ENCODE measurements around the gene TMEM120A.

The TMEM120A gene

DNA sequence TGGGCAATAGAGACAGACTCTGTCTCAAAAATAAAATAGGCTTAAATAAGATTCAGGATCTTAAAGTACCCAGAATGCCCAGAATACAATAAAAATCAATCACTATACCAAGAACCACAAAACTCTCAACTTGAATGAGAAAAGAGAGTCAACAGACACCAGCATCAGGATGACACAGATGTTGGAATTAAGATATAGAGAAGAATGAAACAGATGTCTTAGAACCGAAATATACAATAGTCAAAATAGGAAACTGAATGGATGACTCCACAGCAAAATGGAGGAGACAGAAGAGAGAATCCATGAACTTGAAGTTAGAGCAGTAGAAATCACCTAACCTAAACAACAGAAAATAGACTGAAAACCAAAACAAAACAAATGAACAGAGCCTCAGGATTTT is 49.9 kb downstream of the TMEM120A start:
- no peak for DNase-seq
- peaks cover 5 to 6% of the 10 kb centered on the region in 2 experiments for H3K4me1 ChIP-seq (ENCODE audit: control insufficient read depth in 1 of 2, insufficient read depth in 2 of 2, low read length in 2 of 2)
- H2AFZ ChIP-seq (ENCODE audit: insufficient read depth, low read length, poor library complexity): no peak overlapping the region
- no peak overlapping the region for H2BK5ac ChIP-seq (ENCODE audit: low read depth, low read length, poor library complexity)
- H3K9ac ChIP-seq (ENCODE audit: low read length): no peak overlapping the region
- peaks cover 2 to 8% of the 10 kb centered on the region in 2 experiments for H3K36me3 ChIP-seq (ENCODE audit: control insufficient read depth in 1 of 2, insufficient read depth in 2 of 2, low read length in 2 of 2)
- no CpG with 5 or more reads among the region's 1 CpG for WGBS (ENCODE audit: extremely low coverage, insufficient coverage, insufficient read length)
- H4K91ac ChIP-seq (ENCODE audit: low read depth, low read length): no peak overlapping the region
- no peak overlapping the region for H4K8ac ChIP-seq (ENCODE audit: low read depth, low read length)
- no peak overlapping the region for H3K18ac ChIP-seq (ENCODE audit: low read length)
- no peak overlapping the region for H3K14ac ChIP-seq (ENCODE audit: low read length)
- no peaks in the 10 kb centered on the region for H3K27me3 ChIP-seq (ENCODE audit: insufficient read depth, low read length)
- H2BK120ac ChIP-seq (ENCODE audit: insufficient read depth, low read length, poor library complexity): no peak overlapping the region
- no peak overlapping the region for H3K23ac ChIP-seq (ENCODE audit: low read length)
- H3K4me3 ChIP-seq (ENCODE audit: low read depth, low read length): no peak overlapping the region
- no peak overlapping the region for H3K27ac ChIP-seq (ENCODE audit: low read depth, low read length)
- H3K4ac ChIP-seq (ENCODE audit: low read depth, low read length): no peak overlapping the region
- H3K79me1 ChIP-seq (ENCODE audit: low read length): peaks cover 2% of the 10 kb centered on the region
- no peak overlapping the region for H2AK5ac ChIP-seq (ENCODE audit: low read length)
- peaks cover 2% of the 10 kb centered on the region for H3K9me3 ChIP-seq (ENCODE audit: insufficient read depth, low read depth, low read length)
- no peak overlapping the region for H3K4me2 ChIP-seq (ENCODE audit: low read length)
- no peak overlapping the region for H4K12ac ChIP-seq (ENCODE audit: low read depth, low read length)
- no peak overlapping the region for H2BK12ac ChIP-seq (ENCODE audit: low read length)
- H3K79me2 ChIP-seq (ENCODE audit: control insufficient read depth, insufficient read depth, low read length, poor library complexity): no peaks in the 10 kb centered on the region

DNA sequence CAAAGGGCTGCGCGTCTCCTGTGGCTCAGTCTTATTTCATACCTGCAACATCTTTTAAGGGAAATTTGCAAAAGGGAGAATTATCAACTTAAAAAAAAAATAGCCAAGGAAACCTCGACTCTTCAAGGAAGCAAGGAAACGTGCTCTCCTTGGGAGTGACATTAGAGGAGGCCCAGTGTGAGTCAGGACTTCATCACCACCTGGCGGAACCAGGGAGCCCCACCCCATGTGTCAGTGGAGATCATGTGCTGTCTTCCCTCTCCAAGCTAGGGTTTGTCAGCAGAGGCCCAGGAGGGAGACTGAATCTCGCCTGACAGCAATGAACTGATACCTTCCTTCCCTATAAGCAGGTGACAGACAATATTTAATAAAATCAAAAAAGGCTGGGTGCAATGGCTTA is 50.5 kb downstream of the TMEM120A start:
- Histone ChIP-seq H3K4me2 (ENCODE audit: low read length) (no peak overlapping the region), H3K23ac (ENCODE audit: low read length) (no peak overlapping the region), H3K4ac (ENCODE audit: low read depth, low read length) (no peak overlapping the region), H2AK5ac (ENCODE audit: low read length) (no peak overlapping the region), H2BK120ac (ENCODE audit: insufficient read depth, low read length, poor library complexity) (no peak overlapping the region), H3K27ac (ENCODE audit: low read depth, low read length) (no peak overlapping the region), H4K8ac (ENCODE audit: low read depth, low read length) (no peak overlapping the region), H4K12ac (ENCODE audit: low read depth, low read length) (no peak overlapping the region), H3K14ac (ENCODE audit: low read length) (no peak overlapping the region), H3K79me2 (ENCODE audit: control insufficient read depth, insufficient read depth, low read length, poor library complexity) (no peaks in the 10 kb centered on the region), H4K91ac (ENCODE audit: low read depth, low read length) (no peak overlapping the region), H2BK12ac (ENCODE audit: low read length) (no peak overlapping the region), H3K36me3 (ENCODE audit: control insufficient read depth in 1 of 2, insufficient read depth in 2 of 2, low read length in 2 of 2) (peaks cover 6 to 8% of the 10 kb centered on the region in 2 experiments), H3K9ac (ENCODE audit: low read length) (no peak overlapping the region), H3K18ac (ENCODE audit: low read length) (no peak overlapping the region), H2AFZ (ENCODE audit: insufficient read depth, low read length, poor library complexity) (no peak overlapping the region), H3K9me3 (ENCODE audit: insufficient read depth, low read depth, low read length) (peaks cover 2% of the 10 kb centered on the region), H3K4me1 (ENCODE audit: control insufficient read depth in 1 of 2, insufficient read depth in 2 of 2, low read length in 2 of 2) (peaks cover 5 to 6% of the 10 kb centered on the region in 2 experiments), H3K27me3 (ENCODE audit: insufficient read depth, low read length) (no peaks in the 10 kb centered on the region), H2BK5ac (ENCODE audit: low read depth, low read length, poor library complexity) (no peak overlapping the region), H3K79me1 (ENCODE audit: low read length) (peaks cover 2% of the 10 kb centered on the region), H3K4me3 (ENCODE audit: low read depth, low read length) (no peak overlapping the region)
- no CpG with 5 or more reads among the region's 6 CpGs for WGBS (ENCODE audit: extremely low coverage, insufficient coverage, insufficient read length)
- DNase-seq: no peak

DNA sequence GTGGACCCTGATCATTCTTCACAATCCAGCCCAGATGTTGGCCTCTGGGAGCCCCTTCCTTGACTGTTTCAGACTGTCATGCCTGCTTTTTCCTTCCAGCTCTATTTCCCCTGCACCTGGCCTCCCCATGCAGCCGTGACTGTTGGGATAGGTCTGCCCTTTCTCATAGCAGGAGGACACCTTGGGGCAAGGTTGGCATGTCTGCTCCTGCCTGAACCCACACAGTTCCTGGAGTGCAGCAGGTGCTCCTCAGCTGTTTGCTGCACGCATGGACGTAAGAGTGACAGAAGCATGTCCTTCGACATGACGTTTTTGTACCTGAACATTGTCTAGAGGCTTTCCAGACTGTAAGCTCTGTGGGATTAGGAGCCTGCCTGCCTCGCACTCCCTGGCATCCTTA is 55.5 kb downstream of the TMEM120A start:
- Histone ChIP-seq H3K23ac (ENCODE audit: low read length) (no peak overlapping the region), H3K36me3 (ENCODE audit: control insufficient read depth in 1 of 2, insufficient read depth in 2 of 2, low read length in 2 of 2) (peaks cover 2 to 4% of the 10 kb centered on the region in 2 experiments), H3K79me2 (ENCODE audit: control insufficient read depth, insufficient read depth, low read length, poor library complexity) (no peaks in the 10 kb centered on the region), H4K8ac (ENCODE audit: low read depth, low read length) (no peak overlapping the region), H3K27me3 (ENCODE audit: insufficient read depth, low read length) (no peaks in the 10 kb centered on the region), H2AFZ (ENCODE audit: insufficient read depth, low read length, poor library complexity) (no peak overlapping the region), H3K9ac (ENCODE audit: low read length) (no peak overlapping the region), H3K4me3 (ENCODE audit: low read depth, low read length) (no peak overlapping the region), H2BK120ac (ENCODE audit: insufficient read depth, low read length, poor library complexity) (no peak overlapping the region), H3K27ac (ENCODE audit: low read depth, low read length) (no peak overlapping the region), H3K14ac (ENCODE audit: low read length) (no peak overlapping the region), H3K4me1 (ENCODE audit: control insufficient read depth in 1 of 2, insufficient read depth in 2 of 2, low read length in 2 of 2) (peaks cover 4 to 10% of the 10 kb centered on the region in 2 experiments), H3K79me1 (ENCODE audit: low read length) (no peaks in the 10 kb centered on the region), H3K4me2 (ENCODE audit: low read length) (no peak overlapping the region), H4K91ac (ENCODE audit: low read depth, low read length) (no peak overlapping the region), H3K4ac (ENCODE audit: low read depth, low read length) (no peak overlapping the region), H2BK12ac (ENCODE audit: low read length) (no peak overlapping the region), H2BK5ac (ENCODE audit: low read depth, low read length, poor library complexity) (no peak overlapping the region), H3K18ac (ENCODE audit: low read length) (no peak overlapping the region), H3K9me3 (ENCODE audit: insufficient read depth, low read depth, low read length) (no peaks in the 10 kb centered on the region), H2AK5ac (ENCODE audit: low read length) (no peak overlapping the region), H4K12ac (ENCODE audit: low read depth, low read length) (no peak overlapping the region)
- no CpG with 5 or more reads among the region's 6 CpGs for WGBS (ENCODE audit: extremely low coverage, insufficient coverage, insufficient read length)
- no peak for DNase-seq

DNA sequence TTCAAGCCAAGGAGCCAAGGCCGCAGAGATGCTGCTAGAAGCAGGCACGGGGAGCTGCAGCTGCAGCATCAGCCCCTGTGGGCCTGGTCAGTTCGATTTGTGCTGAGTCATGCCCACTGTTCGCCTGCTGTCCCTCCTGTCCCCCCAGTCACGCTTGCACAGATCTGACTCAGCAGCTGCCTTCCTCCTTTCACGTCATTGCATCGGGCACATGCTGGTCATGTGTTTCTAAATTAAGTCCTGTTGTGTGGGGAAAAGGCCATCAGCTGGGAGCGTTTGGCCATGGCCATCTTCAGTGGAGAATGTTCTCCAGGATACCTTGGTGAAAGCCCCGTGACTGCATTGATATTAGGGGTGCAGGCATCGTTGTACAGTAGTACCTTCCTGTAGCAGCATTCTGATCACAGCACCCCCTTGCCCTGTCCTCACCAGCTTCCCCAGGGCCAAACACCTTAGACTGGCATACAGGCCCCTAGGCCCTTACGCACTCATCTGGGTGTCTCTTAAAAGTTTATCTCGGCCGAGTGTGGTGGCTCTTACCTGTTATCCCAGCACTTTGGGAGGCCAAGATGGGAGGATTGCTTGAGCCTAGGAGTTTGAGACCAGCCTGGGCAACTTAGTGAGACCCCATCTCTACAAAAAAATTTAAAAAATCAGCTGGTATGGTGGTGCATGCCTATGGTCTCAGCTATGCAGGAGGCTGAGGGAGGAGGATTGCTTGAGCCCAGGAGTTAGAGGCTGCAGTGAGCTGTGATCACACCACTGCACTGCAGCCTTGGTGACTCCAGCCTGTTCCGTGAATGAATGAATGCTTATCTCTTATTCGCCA is 56.2 kb downstream of the TMEM120A start:
- Histone ChIP-seq H3K4me3 (ENCODE audit: low read depth, low read length) (no peak overlapping the region), H3K9me3 (ENCODE audit: insufficient read depth, low read depth, low read length) (no peaks in the 10 kb centered on the region), H3K4me2 (ENCODE audit: low read length) (no peak overlapping the region), H4K12ac (ENCODE audit: low read depth, low read length) (no peak overlapping the region), H3K4ac (ENCODE audit: low read depth, low read length) (no peak overlapping the region), H3K27ac (ENCODE audit: low read depth, low read length) (no peak overlapping the region), H3K79me2 (ENCODE audit: control insufficient read depth, insufficient read depth, low read length, poor library complexity) (no peaks in the 10 kb centered on the region), H3K9ac (ENCODE audit: low read length) (no peak overlapping the region), H2AFZ (ENCODE audit: insufficient read depth, low read length, poor library complexity) (no peak overlapping the region), H4K8ac (ENCODE audit: low read depth, low read length) (no peak overlapping the region), H4K91ac (ENCODE audit: low read depth, low read length) (peak overlapping the region; percentile 30), H3K14ac (ENCODE audit: low read length) (no peak overlapping the region), H3K27me3 (ENCODE audit: insufficient read depth, low read length) (no peaks in the 10 kb centered on the region), H3K23ac (ENCODE audit: low read length) (no peak overlapping the region), H2BK5ac (ENCODE audit: low read depth, low read length, poor library complexity) (no peak overlapping the region), H3K36me3 (ENCODE audit: control insufficient read depth in 1 of 2, insufficient read depth in 2 of 2, low read length in 2 of 2) (peaks cover 2 to 4% of the 10 kb centered on the region in 2 experiments), H3K18ac (ENCODE audit: low read length) (peak overlapping the region; percentile 7), H3K79me1 (ENCODE audit: low read length) (no peaks in the 10 kb centered on the region), H2BK12ac (ENCODE audit: low read length) (no peak overlapping the region), H2AK5ac (ENCODE audit: low read length) (no peak overlapping the region), H2BK120ac (ENCODE audit: insufficient read depth, low read length, poor library complexity) (no peak overlapping the region), H3K4me1 (ENCODE audit: control insufficient read depth in 1 of 2, insufficient read depth in 2 of 2, low read length in 2 of 2) (peaks cover 4 to 10% of the 10 kb centered on the region in 2 experiments)
- DNase-seq: peak; percentile 77 to 80
- no CpG with 5 or more reads among the region's 15 CpGs for WGBS (ENCODE audit: extremely low coverage, insufficient coverage, insufficient read length)
